A375 (cell line): Measurements from ENCODE around the gene TATDN3. TPM values are rescaled to one million over a fixed set of nuclear protein-coding genes. Genes with fewer than 3 reads are reported as not detected.

Source experiments
- small RNA-seq: library from RNA; depleted of rRNA; stranded (forward); fragments of <200 nt; gene quantifications from one replicate; pipeline ENCODE3, GENCODE V24; 2014
- total RNA-seq: library from RNA; depleted of rRNA; stranded (reverse); fragments of >200 nt; shearing (Covaris generic); gene quantifications from 2 replicates; pipeline ENCODE4 v1.2.3, GENCODE V29; 2014; rRNA removed

The TATDN3 gene, protein sequence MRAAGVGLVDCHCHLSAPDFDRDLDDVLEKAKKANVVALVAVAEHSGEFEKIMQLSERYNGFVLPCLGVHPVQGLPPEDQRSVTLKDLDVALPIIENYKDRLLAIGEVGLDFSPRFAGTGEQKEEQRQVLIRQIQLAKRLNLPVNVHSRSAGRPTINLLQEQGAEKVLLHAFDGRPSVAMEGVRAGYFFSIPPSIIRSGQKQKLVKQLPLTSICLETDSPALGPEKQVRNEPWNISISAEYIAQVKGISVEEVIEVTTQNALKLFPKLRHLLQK
- 20.1 and 21.6 TPM in 2 replicates for total RNA-seq

DNA sequence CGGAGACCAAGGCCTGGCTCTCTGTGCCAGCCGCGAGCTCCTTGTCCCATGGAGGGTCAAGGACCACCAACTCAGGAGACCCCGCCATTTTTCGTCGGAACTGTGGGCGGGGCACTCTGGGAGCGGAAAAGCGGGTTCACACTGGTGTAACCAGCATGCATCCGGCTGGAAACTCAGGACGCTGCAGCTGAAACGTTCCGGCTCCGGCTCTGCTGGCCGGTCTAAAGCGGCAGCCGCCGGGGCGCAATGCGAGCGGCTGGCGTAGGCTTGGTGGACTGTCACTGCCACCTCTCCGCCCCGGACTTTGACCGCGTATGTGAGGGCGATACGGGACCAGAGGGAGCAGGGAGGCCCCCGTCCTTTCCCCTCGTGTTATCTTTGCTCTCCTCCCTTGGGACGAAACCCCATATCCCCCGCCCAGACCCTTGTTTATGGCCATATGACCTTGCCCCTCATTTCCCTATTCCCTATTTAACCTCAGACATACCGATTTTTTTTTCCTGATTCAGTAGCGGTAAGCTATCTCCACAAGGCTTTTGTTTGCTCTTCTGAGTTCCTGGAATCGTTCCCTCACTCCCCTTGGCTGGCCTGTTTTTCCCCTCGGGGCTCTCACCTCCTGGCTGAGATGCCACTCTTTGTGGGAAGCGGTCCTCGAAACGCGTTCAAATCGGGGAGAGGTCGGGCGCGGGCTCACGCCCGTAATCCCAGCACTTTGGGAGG lies at the start of gene TATDN3, which contains the start of gene NSL1:
Gene TATDN3, plus strand, starts transcription at position 219 of the 720 bp plus-strand sequence. Its CDS starts 28 bp downstream, at position 247.
Gene NSL1, minus strand, starts transcription at position 102 of the 720 bp plus-strand sequence. Its CDS starts 14 bp downstream, at position 88.

DNA sequence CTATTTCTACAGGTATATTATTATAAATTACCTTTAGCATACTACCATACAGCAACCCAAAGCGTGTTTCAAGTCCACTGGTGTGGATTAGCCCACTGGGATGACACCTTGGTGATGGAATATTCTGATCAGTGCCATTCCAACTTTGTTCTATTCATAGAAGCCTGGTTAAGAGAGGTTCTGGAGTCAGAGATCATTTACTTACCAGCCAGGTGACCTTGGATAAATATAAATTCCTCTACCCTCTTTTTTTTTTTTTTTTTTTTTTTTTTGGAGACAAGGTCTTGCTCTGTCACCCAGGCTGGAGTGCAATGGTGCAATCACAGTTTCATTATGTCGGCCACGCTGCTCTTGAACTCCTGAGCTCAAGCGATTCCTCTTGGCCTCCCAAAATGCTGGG lies 55.9 kb downstream of the TATDN3 start, which contains the start of gene SPATA45:
Gene SPATA45, minus strand, starts transcription at position 101 of the 400 bp plus-strand sequence. CDS start 11,500 bp downstream, outside the sequence.

DNA sequence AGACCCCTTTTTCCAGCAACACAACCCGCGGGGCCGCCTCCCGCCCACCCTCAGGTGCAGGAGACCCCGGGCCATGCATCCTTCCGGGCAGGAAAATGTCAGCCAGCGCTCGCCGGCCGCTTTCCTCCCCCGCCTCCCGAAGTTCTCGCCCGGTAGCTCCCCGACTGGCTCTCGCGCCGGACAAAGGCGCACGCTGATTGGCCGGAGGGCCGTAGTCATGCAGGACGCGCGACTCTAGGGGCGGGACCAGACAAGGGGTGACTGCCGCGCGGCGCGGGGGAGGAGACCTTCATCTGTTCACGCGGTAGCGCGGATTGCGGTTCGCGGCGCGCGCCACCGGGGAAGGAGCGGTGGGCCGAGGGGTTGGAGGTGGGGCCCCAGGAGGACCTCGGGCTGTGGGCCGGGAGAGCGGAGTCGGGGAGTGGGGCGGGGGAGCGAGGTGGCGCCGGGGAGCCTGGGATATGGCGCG lies 66.3 kb downstream of the TATDN3 start, which contains the start of gene FLVCR1:
Gene FLVCR1, plus strand, starts transcription at position 284 of the 469 bp plus-strand sequence. Its CDS starts 178 bp downstream, at position 462.

Small RNA genes lying within 50 kb of the gene (small RNA-seq; reads per million reads assigned to genes)
- gene AC104333.1, result not detected
- not detected for gene AC104333.2

Other genes starting within 250 kb of the TATDN3 start
- gene ATF3, start 183.1 kb upstream of the TATDN3 start, total RNA-seq, result 50.5 and 77.8 TPM in 2 replicates
- gene BATF3, start 92.1 kb upstream of the TATDN3 start, total RNA-seq, result 4.9 and 5.9 TPM in 2 replicates
- 36.3 and 38.0 TPM in 2 replicates for gene NSL1, start 117 bp upstream of the TATDN3 start, total RNA-seq
- gene SPATA45, start 55.8 kb downstream of the TATDN3 start, total RNA-seq, result not detected in 2 replicates
- 11.7 and 13.0 TPM in 2 replicates for gene FLVCR1, start 66.4 kb downstream of the TATDN3 start, total RNA-seq
- 0.60 and 2.1 TPM in 2 replicates for gene VASH2, start 158.6 kb downstream of the TATDN3 start, total RNA-seq
- gene ANGEL2, start 224.0 kb downstream of the TATDN3 start, total RNA-seq, result 39.9 and 44.6 TPM in 2 replicates